H1 (cell line): ENCODE results near the gene DOCK9. TPM values are rescaled to one million over a fixed set of nuclear protein-coding genes. Genes with fewer than 3 reads are reported as not detected.

ENCODE experiments used
- polyA plus RNA-seq, 7 experiments: library from polyadenylated mRNA; depleted of rRNA in 3 of 7; stranded (reverse) in 5 of 7; unstranded in 2 of 7; fragments of >200 nt in 5 of 7; fragments of 200-250 nt in 2 of 7; gene quantifications; 1 replicate in 5 of 7; 2 replicates in 1 of 7; 4 replicates in 1 of 7; pipeline versions ENCODE4 v1.2.1 to v1.2.3, GENCODE V29; 2011 to 2013; ENCODE audit warnings: missing spikeins in 2 of 7, mixed read lengths in 2 of 7
- total RNA-seq: library from RNA; stranded (reverse); fragmentation: NEBNext Ultra II Directional; extraction: Animal tissue kit (Norgen Biotek cat#: 25700); gene quantifications from 2 replicates; pipeline ENCODE4 v1.2.1, GENCODE V29; 2021
- TF ChIP-seq, protein P1 (sequence below): fragments of 300-600 bp; sonication (generic); IDR thresholded peaks from 2 replicates; pipeline ENCODE4 v1.7.1; 2012; ENCODE audit warnings: low read length, moderate library complexity, mild to moderate bottlenecking, inconsistent platforms; ENCODE audit not compliant: insufficient replicate concordance

DOCK9 gene
- total and polyA plus RNA-seq, 2 of the 8 experiments (the other 6 are each of a cell fraction or from before 2014, with no cell fraction given), result 21.6 to 31.5 TPM

DNA sequence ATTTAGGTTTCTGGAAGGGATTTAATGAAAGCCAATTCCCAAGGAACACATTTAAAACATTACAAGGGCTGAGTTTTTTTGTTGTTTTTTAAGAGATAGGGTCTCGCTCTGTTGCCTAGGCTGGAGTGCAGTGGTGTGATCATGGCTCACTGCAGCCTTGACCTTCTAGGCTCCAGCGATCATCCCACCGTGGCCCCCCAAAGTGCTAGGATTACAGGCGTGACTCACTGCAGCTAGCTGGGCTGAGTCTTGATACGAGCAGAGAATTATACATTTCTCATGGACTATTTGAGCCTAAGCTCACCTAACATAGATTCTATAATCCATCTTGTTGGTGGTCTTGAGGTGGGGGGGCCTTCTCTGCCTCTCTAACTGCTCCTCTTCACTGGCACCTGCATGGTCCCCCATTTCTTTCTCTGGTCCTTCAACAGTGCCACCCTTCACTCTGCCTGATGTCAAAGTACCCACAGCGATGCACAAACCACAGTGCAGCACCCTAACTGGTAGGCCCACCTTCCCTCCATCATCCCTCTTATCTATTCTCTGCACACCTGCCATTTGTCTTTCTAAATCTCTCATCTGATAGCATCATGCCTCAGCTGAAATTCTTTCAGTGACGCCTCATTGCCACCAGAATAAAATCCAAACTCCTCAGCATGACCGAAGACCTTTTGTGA is 37.4 kb downstream of the DOCK9 start (continued):
- TF ChIP-seq, protein P1, sequence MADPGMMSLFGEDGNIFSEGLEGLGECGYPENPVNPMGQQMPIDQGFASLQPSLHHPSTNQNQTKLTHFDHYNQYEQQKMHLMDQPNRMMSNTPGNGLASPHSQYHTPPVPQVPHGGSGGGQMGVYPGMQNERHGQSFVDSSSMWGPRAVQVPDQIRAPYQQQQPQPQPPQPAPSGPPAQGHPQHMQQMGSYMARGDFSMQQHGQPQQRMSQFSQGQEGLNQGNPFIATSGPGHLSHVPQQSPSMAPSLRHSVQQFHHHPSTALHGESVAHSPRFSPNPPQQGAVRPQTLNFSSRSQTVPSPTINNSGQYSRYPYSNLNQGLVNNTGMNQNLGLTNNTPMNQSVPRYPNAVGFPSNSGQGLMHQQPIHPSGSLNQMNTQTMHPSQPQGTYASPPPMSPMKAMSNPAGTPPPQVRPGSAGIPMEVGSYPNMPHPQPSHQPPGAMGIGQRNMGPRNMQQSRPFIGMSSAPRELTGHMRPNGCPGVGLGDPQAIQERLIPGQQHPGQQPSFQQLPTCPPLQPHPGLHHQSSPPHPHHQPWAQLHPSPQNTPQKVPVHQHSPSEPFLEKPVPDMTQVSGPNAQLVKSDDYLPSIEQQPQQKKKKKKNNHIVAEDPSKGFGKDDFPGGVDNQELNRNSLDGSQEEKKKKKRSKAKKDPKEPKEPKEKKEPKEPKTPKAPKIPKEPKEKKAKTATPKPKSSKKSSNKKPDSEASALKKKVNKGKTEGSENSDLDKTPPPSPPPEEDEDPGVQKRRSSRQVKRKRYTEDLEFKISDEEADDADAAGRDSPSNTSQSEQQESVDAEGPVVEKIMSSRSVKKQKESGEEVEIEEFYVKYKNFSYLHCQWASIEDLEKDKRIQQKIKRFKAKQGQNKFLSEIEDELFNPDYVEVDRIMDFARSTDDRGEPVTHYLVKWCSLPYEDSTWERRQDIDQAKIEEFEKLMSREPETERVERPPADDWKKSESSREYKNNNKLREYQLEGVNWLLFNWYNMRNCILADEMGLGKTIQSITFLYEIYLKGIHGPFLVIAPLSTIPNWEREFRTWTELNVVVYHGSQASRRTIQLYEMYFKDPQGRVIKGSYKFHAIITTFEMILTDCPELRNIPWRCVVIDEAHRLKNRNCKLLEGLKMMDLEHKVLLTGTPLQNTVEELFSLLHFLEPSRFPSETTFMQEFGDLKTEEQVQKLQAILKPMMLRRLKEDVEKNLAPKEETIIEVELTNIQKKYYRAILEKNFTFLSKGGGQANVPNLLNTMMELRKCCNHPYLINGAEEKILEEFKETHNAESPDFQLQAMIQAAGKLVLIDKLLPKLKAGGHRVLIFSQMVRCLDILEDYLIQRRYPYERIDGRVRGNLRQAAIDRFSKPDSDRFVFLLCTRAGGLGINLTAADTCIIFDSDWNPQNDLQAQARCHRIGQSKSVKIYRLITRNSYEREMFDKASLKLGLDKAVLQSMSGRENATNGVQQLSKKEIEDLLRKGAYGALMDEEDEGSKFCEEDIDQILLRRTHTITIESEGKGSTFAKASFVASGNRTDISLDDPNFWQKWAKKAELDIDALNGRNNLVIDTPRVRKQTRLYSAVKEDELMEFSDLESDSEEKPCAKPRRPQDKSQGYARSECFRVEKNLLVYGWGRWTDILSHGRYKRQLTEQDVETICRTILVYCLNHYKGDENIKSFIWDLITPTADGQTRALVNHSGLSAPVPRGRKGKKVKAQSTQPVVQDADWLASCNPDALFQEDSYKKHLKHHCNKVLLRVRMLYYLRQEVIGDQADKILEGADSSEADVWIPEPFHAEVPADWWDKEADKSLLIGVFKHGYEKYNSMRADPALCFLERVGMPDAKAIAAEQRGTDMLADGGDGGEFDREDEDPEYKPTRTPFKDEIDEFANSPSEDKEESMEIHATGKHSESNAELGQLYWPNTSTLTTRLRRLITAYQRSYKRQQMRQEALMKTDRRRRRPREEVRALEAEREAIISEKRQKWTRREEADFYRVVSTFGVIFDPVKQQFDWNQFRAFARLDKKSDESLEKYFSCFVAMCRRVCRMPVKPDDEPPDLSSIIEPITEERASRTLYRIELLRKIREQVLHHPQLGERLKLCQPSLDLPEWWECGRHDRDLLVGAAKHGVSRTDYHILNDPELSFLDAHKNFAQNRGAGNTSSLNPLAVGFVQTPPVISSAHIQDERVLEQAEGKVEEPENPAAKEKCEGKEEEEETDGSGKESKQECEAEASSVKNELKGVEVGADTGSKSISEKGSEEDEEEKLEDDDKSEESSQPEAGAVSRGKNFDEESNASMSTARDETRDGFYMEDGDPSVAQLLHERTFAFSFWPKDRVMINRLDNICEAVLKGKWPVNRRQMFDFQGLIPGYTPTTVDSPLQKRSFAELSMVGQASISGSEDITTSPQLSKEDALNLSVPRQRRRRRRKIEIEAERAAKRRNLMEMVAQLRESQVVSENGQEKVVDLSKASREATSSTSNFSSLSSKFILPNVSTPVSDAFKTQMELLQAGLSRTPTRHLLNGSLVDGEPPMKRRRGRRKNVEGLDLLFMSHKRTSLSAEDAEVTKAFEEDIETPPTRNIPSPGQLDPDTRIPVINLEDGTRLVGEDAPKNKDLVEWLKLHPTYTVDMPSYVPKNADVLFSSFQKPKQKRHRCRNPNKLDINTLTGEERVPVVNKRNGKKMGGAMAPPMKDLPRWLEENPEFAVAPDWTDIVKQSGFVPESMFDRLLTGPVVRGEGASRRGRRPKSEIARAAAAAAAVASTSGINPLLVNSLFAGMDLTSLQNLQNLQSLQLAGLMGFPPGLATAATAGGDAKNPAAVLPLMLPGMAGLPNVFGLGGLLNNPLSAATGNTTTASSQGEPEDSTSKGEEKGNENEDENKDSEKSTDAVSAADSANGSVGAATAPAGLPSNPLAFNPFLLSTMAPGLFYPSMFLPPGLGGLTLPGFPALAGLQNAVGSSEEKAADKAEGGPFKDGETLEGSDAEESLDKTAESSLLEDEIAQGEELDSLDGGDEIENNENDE, result no peak
- TF ChIP-seq, all 59 proteins: peak for 0
